NCI-H2196 treated with DMSO at 0.1 percent for 48 hours (cell line): ENCODE results near the gene DOCK2.
"Not testable (repeated sequence)": the region's sequence is repeated elsewhere in the genome, so short reads cannot be mapped to it uniquely, and the experiment has no call there.

Experiments
- DNase-seq: peaks from one replicate; lab custom pipeline; 2025; ENCODE audit not compliant: unreplicated experiment; lab: John Stamatoyannopoulos, UW

The DOCK2 gene

GRCh38 chr5:169753795-169754194 is 116.7 kb downstream of the DOCK2 start:
- DNase-seq: no peak

DNA sequence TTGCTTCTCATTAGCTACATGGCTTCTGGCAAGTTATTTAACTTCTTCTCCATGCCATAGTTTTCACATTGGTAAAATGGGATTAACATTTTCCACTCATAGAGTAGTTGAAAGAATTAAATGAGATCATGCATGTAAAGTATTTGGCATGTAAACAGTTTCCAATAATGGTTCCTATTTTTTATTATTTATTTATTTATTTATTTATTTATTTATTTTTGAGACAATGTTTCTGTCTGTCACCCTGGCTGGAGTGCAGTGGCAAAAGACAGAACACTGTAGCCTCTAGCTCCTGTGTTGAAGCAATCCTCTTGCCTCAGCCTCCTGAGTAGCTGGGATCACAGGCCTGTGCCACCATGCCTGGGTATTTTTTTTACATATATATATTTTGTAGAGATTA is 117.7 kb downstream of the DOCK2 start:
- DNase-seq: no peak

DNA sequence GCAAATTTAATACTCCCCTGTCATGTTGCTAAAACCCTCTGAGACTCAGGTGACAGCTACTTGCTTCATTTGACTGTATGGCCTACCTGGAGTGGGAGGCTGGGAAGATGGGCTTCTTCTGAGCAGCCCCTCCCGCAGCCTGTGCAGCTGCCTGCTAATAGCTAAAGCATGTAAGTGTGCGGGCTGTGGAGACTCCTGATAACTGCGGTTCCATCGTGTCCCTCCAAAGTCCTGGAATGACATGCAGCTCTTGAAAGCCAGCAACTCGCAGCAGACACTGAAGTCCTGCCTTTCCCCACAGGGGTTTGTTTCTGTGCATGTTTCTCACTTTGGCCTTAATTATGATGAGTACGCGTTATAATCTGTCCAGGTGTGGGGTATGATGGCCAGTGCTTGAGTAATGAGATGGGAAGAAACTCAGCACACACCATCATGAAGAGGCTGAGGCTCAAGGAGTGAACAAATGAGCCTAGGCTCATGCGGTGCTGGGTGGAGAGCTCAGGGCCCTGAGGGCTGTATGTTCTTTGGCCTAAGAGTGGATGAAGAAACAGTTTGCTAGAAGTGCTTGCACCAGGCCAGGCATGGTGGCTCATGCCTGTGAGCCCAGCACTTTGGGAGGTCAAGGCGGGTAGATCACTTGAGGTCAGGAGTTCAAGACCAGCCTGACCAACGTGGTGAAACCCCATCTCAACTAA is 119.1 kb downstream of the DOCK2 start:
- no peak for DNase-seq

DNA sequence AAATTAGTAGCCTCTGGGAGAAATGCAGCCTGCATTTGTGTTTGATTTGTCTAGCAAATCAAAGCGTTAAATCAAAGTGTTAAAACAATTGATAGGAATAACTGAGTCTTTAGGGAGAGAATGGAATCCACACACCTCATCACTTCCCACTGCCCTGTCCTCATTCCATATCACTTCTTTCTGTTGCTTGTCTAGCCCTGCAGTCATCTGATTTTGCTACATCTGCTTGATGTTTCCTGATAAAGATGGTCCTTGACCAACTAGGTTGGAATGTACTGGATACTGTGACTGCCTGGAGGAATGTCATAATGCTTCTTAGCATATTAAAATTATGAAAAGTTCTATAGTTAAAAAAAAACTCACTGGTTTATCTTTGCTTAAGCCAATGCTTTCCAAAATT is 119.9 kb downstream of the DOCK2 start:
- no peak for DNase-seq

DNA sequence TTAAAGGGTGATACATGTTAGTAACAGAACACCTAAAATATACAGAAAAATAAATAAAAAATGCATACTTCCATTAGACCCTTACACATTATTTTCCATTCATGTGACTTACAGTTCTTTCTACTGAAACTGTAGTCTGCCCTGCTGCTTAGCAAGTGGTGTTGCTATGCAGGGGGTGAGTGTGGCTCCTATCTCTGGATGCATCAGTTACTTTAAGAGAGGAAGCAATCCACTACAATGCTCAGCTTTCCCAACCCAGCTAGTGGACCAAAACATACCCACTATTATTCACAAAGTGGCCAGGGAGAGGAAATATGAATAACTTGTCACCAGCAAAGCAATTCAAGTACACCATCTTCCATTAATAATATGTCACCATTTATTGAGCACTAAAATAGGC is 121.8 kb downstream of the DOCK2 start:
- DNase-seq: no peak

GRCh38 chr5:169760229-169760628 is 123.2 kb downstream of the DOCK2 start:
- no peak for DNase-seq

GRCh38 chr5:169762338-169763095 is 125.4 kb downstream of the DOCK2 start:
- DNase-seq: no peak

- no peak for DNase-seq
Measured at GRCh38 chr5:169763376-169764017, 126.4 kb downstream of the DOCK2 start.

GRCh38 chr5:169764018-169764378 is 126.9 kb downstream of the DOCK2 start:
- DNase-seq: no peak

DNA sequence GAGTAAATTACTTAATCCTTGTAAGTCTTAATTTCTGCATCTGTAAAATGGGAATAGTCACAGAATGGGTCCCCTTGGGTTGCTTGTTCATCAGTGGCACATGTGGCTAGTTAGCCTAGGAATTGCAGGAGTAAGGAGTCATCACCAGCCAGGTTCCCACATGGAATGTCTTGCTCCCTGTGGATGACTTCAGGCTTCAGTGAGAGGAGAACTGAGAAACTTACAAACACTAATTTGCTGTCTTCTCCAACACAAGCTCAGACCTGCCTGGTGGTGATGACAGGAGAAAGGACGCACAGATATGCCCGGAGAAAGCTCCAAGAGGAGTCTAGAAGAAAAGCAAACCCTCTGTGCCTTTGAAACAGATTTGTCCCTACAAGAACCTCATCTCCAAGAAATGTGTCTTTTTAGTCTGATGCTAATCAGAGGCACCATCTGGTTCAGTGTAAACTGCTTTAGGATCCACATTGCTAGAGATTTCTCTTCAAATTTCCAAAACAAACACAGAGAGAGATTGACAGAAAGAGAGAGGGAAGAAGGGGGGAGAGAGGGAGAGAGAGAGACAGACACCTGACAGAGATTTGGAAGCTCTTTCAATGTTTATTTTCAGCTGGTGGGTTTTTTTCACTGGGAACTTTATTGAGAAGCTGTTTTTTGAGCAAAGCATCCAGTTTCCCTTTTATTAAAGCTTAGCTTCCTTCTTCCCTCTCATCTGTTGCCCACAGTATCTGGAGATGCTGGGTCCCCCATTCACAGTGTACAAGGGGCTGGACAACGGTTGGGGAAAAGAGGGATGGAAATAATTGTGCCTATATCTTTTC is 128.3 kb downstream of the DOCK2 start:
- no peak for DNase-seq

DNA sequence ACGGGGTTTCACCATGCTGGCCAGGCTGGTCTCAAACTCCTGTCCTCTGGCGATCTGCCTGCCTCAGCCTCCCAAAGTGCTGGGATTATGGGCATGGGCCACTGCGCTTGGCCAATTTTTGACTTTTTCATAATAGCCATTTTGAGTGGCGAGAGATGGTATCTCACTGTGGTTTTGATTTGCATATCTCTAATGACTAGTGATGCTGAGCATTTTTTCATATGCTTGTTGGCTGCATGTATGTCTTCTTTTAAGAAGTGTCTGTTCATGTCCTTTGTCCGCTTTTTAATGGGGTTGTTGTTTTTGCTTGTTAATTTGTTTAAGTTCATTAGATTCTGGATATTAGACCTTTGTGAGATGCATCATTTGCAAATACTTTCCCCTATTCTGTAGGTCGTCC is 129.9 kb downstream of the DOCK2 start:
- not testable (repeated sequence) for DNase-seq

- no peak for DNase-seq
Measured at GRCh38 chr5:169767938-169768337, 130.9 kb downstream of the DOCK2 start.

- DNase-seq: no peak
Measured at GRCh38 chr5:169768416-169768815, 131.3 kb downstream of the DOCK2 start.

GRCh38 chr5:169770109-169770508 is 133.0 kb downstream of the DOCK2 start:
- DNase-seq: no peak

GRCh38 chr5:169772256-169772655 is 135.2 kb downstream of the DOCK2 start:
- DNase-seq: no peak

DNA sequence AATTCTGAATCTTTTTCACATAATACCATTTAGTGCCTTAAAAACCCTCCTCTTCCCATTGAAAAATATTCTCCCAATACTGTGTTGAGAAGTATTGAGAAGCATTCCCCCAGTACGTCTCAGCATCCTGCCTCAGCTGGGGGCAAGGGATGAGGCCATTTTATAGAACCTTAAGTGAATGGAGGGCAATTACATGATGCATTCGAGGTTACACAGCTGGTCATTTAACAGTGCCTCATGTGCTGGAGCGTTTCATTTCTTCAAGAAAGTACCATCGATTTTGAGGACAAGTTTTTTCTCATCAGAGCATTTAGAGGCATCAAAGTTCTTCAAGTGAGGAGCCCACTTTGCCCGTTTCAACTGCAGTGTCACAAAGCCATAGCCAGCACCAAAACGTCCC is 135.6 kb downstream of the DOCK2 start:
- DNase-seq: no peak

DNA sequence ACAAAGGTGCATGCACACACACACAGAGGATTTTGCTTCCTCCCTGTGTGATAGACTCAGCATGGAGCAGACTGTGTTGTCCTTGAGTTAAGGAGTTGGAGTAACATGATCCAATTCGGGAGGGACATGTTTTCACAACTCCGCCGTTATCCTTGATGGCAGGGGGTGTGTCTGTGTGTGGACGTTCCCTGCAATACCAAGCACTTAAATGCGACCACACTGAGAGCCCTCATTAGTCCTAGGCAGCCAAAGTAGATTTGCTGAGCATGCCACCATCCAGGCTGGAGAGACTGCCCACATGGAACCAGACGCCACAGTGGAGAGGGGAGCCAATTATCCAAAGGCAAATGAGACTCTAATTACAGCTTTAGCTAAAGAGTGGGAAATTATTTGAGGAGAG is 140.1 kb downstream of the DOCK2 start:
- DNase-seq: no peak

- DNase-seq: no peak
Measured at GRCh38 chr5:169778622-169779596, 141.8 kb downstream of the DOCK2 start.

DNA sequence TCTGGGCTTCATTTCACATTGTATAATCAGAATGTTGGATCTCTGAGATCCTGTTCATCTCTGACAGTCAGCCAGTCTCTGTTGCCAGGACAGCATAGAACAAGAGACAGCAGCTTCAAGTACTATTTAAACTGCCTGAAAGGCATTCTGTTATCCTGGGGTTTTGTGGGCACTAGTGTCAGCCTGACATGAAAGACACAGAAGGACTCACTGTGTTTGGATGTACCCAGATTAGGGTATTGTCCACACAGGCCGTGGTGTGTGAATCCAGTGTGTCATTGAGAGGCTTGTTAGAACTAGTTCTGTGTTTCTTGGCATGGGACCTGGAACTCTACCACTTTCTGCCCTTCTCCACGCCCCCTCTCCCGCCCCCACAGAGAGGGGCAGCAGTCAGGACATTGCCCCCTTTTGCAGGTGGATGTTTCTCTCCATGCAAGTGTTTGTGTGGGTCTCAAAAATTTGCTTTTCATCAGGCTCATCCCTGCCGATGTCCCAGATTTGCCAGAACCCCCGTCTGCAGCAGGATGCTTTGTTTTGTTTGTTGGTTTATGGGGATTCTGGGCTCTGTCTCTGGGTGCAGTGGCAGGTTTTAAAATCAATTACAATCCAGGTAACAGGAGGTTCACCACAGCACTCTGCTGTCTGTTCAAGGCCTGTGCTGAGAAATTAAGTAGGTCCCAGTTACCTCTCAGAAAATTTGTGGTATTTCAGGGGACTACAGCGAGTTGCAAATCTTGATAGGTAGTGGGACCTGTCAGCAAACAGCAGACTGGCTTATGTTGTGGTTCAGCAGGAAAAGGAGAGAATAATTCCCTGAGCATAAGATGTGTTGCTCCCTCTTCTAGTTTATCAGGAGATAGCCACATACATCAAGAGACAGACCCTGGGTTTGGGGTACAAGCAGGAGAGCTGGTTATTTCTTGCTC is 144.6 kb downstream of the DOCK2 start:
- no peak for DNase-seq
